Panc1 (cell line): ENCODE measurements around the gene RASGEF1B.

ENCODE experiments used
- CTCF ChIP-seq: fragments of 450-650 bp; IDR thresholded peaks from 2 replicates; pipeline ENCODE4 v1.5.1; 2017; ENCODE audit warnings: mild to moderate bottlenecking
- POLR2AphosphoS5 ChIP-seq: IDR thresholded peaks from 2 replicates; pipeline ENCODE4 v1.6.1; 2012; ENCODE audit warnings: mild to moderate bottlenecking, low read depth, low read length, moderate library complexity
- SIN3A ChIP-seq: IDR thresholded peaks from 2 replicates; pipeline ENCODE4 v1.6.1; 2012; ENCODE audit warnings: low read depth, mild to moderate bottlenecking, low read length, moderate library complexity, borderline replicate concordance; ENCODE audit not compliant: insufficient read depth
- TF ChIP-seq, protein P1 (sequence below), 2 experiments: IDR thresholded peaks; 2 replicates each; pipeline ENCODE4 v1.6.1; 2011 to 2012; ENCODE audit warnings: low read depth in 2 of 2, control low read depth in 1 of 2, low read length in 1 of 2, mild to moderate bottlenecking in 1 of 2, moderate library complexity in 1 of 2; ENCODE audit not compliant: insufficient read depth in 1 of 2

- TF ChIP-seq CTCF, result peak; percentile 13; the same call in 1 of the 2 replicates
- no peak for TF ChIP-seq SIN3A
- no peak for TF ChIP-seq POLR2AphosphoS5
- TF ChIP-seq, protein P1, sequence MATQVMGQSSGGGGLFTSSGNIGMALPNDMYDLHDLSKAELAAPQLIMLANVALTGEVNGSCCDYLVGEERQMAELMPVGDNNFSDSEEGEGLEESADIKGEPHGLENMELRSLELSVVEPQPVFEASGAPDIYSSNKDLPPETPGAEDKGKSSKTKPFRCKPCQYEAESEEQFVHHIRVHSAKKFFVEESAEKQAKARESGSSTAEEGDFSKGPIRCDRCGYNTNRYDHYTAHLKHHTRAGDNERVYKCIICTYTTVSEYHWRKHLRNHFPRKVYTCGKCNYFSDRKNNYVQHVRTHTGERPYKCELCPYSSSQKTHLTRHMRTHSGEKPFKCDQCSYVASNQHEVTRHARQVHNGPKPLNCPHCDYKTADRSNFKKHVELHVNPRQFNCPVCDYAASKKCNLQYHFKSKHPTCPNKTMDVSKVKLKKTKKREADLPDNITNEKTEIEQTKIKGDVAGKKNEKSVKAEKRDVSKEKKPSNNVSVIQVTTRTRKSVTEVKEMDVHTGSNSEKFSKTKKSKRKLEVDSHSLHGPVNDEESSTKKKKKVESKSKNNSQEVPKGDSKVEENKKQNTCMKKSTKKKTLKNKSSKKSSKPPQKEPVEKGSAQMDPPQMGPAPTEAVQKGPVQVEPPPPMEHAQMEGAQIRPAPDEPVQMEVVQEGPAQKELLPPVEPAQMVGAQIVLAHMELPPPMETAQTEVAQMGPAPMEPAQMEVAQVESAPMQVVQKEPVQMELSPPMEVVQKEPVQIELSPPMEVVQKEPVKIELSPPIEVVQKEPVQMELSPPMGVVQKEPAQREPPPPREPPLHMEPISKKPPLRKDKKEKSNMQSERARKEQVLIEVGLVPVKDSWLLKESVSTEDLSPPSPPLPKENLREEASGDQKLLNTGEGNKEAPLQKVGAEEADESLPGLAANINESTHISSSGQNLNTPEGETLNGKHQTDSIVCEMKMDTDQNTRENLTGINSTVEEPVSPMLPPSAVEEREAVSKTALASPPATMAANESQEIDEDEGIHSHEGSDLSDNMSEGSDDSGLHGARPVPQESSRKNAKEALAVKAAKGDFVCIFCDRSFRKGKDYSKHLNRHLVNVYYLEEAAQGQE (IDR thresholded peaks at IDR 0.05; ENCODE audit: insufficient read depth in 1 of 2, low read depth in 2 of 2, low read length in 1 of 2), result no peak
Observed at GRCh38 chr4:81404294-81404693, 67.4 kb downstream of the RASGEF1B start.
